Neural progenitor cell (in vitro differentiated cells): Measurements from ENCODE around the gene UBE2F. TPM values are rescaled to one million over a fixed set of nuclear protein-coding genes. Genes with fewer than 3 reads are reported as not detected.

Experiments
- DNase-seq: peaks from one replicate; pipeline ENCODE4 v3.0.0-alpha.2; 2016; ENCODE audit warnings: low spot score
- H2AFZ ChIP-seq: fragments of 200-600 bp; sonication (generic); replicated peaks from 2 replicates; pipeline ENCODE4 v1.6.1; 2016; ENCODE audit warnings: antibody characterized with exemption
- H3F3A ChIP-seq: fragments of 200-600 bp; sonication (generic); 2 replicates; pipeline ENCODE4 v1.6.1; 2016; ENCODE audit warnings: antibody characterized with exemption, low read depth
- H3K27ac ChIP-seq: fragments of 200-600 bp; sonication (generic); 2 replicates; pipeline ENCODE4 v1.5.1; 2016; ENCODE audit warnings: mild to moderate bottlenecking
- H3K27me3 ChIP-seq: fragments of 200-600 bp; sonication (generic); 2 replicates; pipeline ENCODE4 v1.6.1; 2016; ENCODE audit warnings: mild to moderate bottlenecking, moderate library complexity
- H3K36me3 ChIP-seq: fragments of 200-600 bp; sonication (generic); 2 replicates; pipeline ENCODE4 v1.5.1; 2016
- H3K4me1 ChIP-seq: fragments of 200-600 bp; sonication (generic); 2 replicates; pipeline ENCODE4 v1.6.1; 2016; ENCODE audit warnings: mixed run types
- H3K4me2 ChIP-seq: fragments of 200-600 bp; sonication (generic); 2 replicates; pipeline ENCODE4 v1.6.1; 2016
- H3K4me3 ChIP-seq: fragments of 200-600 bp; sonication (generic); 2 replicates; pipeline ENCODE4 v1.5.1; 2016
- H3K79me2 ChIP-seq: fragments of 200-600 bp; sonication (generic); 2 replicates; pipeline ENCODE4 v1.6.1; 2016; ENCODE audit warnings: low read depth
- H3K9ac ChIP-seq: fragments of 200-600 bp; sonication (generic); 2 replicates; pipeline ENCODE4 v1.6.1; 2016
- H3K9me3 ChIP-seq: fragments of 200-600 bp; sonication (generic); 2 replicates; pipeline ENCODE4 v1.5.1; 2016; ENCODE audit warnings: low read depth
- H4K20me1 ChIP-seq: fragments of 200-600 bp; sonication (generic); 2 replicates; pipeline ENCODE4 v1.6.1; 2016; ENCODE audit warnings: low read depth
- H3K27ac Mint-ChIP-seq: 3 replicates; pipeline ENCODE4 v1.8.0; 2021; ENCODE audit warnings: mixed read lengths
- H3K27me3 Mint-ChIP-seq: 2 replicates; pipeline ENCODE4 v1.8.0; 2022; ENCODE audit warnings: low read depth, mild to moderate bottlenecking, inconsistent platforms, moderate library complexity, mixed read lengths; ENCODE audit not compliant: insufficient read depth
- H3K36me3 Mint-ChIP-seq: 3 replicates; pipeline ENCODE4 v1.8.0; 2021; ENCODE audit warnings: mixed read lengths
- H3K4me1 Mint-ChIP-seq: 3 replicates; pipeline ENCODE4 v1.8.0; 2021; ENCODE audit warnings: mixed read lengths
- H3K4me3 Mint-ChIP-seq: 3 replicates; pipeline ENCODE4 v1.8.0; 2021; ENCODE audit warnings: mild to moderate bottlenecking, moderate library complexity, mixed read lengths
- H3K9me3 Mint-ChIP-seq: 3 replicates; pipeline ENCODE4 v1.8.0; 2020; ENCODE audit warnings: mixed read lengths
- EZH2 ChIP-seq: fragments of 200-600 bp; sonication (generic); IDR thresholded peaks from 2 replicates; pipeline ENCODE4 v1.6.1; 2017; ENCODE audit warnings: antibody characterized with exemption, mild to moderate bottlenecking, moderate library complexity
- EZH2phosphoT487 ChIP-seq: fragments of 200-600 bp; sonication (generic); IDR thresholded peaks from 2 replicates; pipeline ENCODE4 v1.6.1; 2017; ENCODE audit warnings: antibody characterized with exemption
- total RNA-seq: library from RNA; depleted of rRNA; stranded (reverse); fragments of >200 nt; gene quantifications from 2 replicates; pipeline ENCODE4 v1.2.3, GENCODE V29; 2015; ENCODE audit warnings: low replicate concordance
- TF ChIP-seq, protein P1 (sequence below): fragments of 200-600 bp; sonication (generic); IDR thresholded peaks from 2 replicates; pipeline ENCODE4 v1.5.1; 2017; ENCODE audit warnings: antibody characterized with exemption, mild to moderate bottlenecking

Gene UBE2F
- total RNA-seq, 1 donor from 2014 or later = 77.4 TPM

DNA sequence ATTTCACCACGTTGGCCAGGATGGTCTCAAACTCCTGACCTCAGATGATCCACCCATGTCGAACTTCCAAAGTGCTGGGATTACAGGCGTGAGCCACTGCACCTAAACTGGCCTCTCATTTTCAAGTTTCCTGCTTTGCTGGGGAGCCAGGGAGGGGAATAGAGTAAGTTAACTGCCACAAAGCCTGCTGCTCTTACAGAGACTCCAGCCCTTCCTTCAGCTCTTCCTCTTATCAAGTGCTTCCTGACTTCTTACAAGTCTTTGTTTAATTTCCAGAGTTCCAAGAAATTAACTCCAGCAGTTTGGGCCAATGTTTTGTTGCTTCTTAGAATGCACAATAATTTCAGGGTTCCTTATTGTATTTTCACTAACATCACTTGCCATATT, 24.3 kb upstream of the UBE2F start:
- no peak overlapping the region for H3K4me2 ChIP-seq
- H3K36me3 ChIP-seq = no peaks in the 10 kb centered on the region
- H3K4me1 Mint-ChIP-seq = no peaks in the 10 kb centered on the region
- no peaks in the 10 kb centered on the region for H3K79me2 ChIP-seq
- no peak overlapping the region for H3K4me3 Mint-ChIP-seq
- TF ChIP-seq EZH2phosphoT487 (no peak), EZH2 (no peak)
- TF ChIP-seq, protein P1, sequence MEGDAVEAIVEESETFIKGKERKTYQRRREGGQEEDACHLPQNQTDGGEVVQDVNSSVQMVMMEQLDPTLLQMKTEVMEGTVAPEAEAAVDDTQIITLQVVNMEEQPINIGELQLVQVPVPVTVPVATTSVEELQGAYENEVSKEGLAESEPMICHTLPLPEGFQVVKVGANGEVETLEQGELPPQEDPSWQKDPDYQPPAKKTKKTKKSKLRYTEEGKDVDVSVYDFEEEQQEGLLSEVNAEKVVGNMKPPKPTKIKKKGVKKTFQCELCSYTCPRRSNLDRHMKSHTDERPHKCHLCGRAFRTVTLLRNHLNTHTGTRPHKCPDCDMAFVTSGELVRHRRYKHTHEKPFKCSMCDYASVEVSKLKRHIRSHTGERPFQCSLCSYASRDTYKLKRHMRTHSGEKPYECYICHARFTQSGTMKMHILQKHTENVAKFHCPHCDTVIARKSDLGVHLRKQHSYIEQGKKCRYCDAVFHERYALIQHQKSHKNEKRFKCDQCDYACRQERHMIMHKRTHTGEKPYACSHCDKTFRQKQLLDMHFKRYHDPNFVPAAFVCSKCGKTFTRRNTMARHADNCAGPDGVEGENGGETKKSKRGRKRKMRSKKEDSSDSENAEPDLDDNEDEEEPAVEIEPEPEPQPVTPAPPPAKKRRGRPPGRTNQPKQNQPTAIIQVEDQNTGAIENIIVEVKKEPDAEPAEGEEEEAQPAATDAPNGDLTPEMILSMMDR = no peak
- H3K4me1 ChIP-seq = no peaks in the 10 kb centered on the region
- H2AFZ ChIP-seq = no peak overlapping the region
- H3K27me3 Mint-ChIP-seq = peaks cover 13% of the 10 kb centered on the region
- H4K20me1 ChIP-seq = no peaks in the 10 kb centered on the region
- no peak for DNase-seq
- H3K9me3 Mint-ChIP-seq = peaks cover 16% of the 10 kb centered on the region
- H3K36me3 Mint-ChIP-seq = no peaks in the 10 kb centered on the region
- H3K27ac ChIP-seq = no peak overlapping the region
- no peaks in the 10 kb centered on the region for H3K27me3 ChIP-seq
- no peak overlapping the region for H3K27ac Mint-ChIP-seq
- no peaks in the 10 kb centered on the region for H3F3A ChIP-seq
- no peak overlapping the region for H3K4me3 ChIP-seq
- H3K9me3 ChIP-seq = no peaks in the 10 kb centered on the region
- no peak overlapping the region for H3K9ac ChIP-seq

DNA sequence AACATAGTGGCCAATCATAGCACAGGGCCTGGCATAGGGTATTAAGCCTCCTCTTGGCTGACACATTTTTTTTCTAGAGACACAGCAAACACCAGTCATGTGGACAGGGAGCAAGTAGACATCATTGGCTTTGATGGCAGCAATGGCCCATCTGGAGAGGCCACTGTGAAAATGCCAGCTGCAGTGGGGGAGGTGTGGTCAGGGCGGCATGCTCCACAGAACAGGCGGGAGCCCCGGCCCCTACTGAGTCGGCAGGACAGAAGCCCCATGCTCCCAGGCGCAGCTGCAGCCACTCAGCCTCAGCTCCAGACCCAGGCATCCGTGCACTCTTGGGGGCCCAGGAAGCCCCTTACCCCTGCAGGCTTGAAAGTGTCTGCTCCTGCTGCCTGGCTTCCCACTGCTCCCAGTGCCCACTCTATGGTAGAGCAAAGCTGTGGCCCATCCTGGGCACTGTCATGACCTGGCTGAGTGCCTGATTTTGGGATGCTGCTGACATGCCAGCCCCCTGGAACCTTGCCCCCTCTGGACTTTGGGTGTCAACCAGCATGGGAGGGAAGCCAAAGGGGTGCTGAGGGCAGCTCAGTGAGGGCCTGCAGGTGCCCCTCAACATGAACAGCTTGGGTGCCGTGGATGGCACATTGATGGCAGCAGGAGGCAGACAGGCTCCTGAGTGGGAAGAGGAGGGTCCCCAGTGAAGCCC, 23.3 kb upstream of the UBE2F start:
- Histone ChIP-seq H3K27me3 (no peaks in the 10 kb centered on the region), H3K79me2 (no peaks in the 10 kb centered on the region), H3K9ac (no peak overlapping the region), H3K9me3 (no peaks in the 10 kb centered on the region), H4K20me1 (no peaks in the 10 kb centered on the region), H3K4me3 (no peak overlapping the region), H3K27ac (no peak overlapping the region), H3F3A (no peaks in the 10 kb centered on the region), H3K4me1 (no peaks in the 10 kb centered on the region), H3K4me2 (no peak overlapping the region), H2AFZ (no peak overlapping the region), H3K36me3 (no peaks in the 10 kb centered on the region)
- H3K36me3 Mint-ChIP-seq = no peaks in the 10 kb centered on the region
- no peak overlapping the region for H3K4me3 Mint-ChIP-seq
- peaks cover 15% of the 10 kb centered on the region for H3K27me3 Mint-ChIP-seq
- no peak overlapping the region for H3K27ac Mint-ChIP-seq
- no peak for DNase-seq
- TF ChIP-seq, protein P1 = no peak
- H3K9me3 Mint-ChIP-seq = peaks cover 16% of the 10 kb centered on the region
- no peaks in the 10 kb centered on the region for H3K4me1 Mint-ChIP-seq

DNA sequence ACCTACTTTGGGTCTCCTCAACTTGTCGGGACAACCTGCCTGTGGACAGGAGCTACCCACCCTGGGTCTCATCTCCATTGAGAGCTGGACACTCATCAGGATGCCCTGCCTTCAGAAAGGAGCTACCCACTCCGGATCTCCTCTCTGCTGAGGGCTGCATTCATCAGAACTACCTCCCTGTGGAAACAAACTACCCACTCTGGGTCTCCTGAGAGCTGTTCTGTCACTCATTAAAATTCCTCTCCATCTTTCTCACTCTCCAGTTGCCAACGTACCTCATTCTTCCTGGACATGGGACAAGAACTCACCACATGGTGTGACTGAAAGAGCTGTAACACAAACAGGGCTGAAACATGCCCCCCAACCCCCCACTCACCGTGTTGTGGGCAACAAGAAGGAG, 22.5 kb upstream of the UBE2F start:
- Mint-ChIP-seq H3K36me3 (no peaks in the 10 kb centered on the region), H3K4me3 (no peak overlapping the region), H3K4me1 (no peaks in the 10 kb centered on the region), H3K9me3 (peaks cover 16% of the 10 kb centered on the region), H3K27ac (peak overlapping the region; percentile 28), H3K27me3 (peaks cover 16% of the 10 kb centered on the region)
- Histone ChIP-seq H3K4me3 (no peak overlapping the region), H3K9me3 (no peaks in the 10 kb centered on the region), H2AFZ (no peak overlapping the region), H3K27ac (no peak overlapping the region), H3K4me2 (no peak overlapping the region), H3K4me1 (no peaks in the 10 kb centered on the region), H3F3A (no peaks in the 10 kb centered on the region), H3K27me3 (no peaks in the 10 kb centered on the region), H3K9ac (no peak overlapping the region), H4K20me1 (no peaks in the 10 kb centered on the region), H3K36me3 (no peaks in the 10 kb centered on the region), H3K79me2 (no peaks in the 10 kb centered on the region)
- TF ChIP-seq EZH2phosphoT487 (no peak), EZH2 (no peak)
- TF ChIP-seq, protein P1 = no peak
- no peak for DNase-seq
